Measurements from ENCODE around the gene CACNB4.
A peak's percentile ranks its signal among the peaks of the same experiment; 100 is the strongest.

The CACNB4 gene

DNA sequence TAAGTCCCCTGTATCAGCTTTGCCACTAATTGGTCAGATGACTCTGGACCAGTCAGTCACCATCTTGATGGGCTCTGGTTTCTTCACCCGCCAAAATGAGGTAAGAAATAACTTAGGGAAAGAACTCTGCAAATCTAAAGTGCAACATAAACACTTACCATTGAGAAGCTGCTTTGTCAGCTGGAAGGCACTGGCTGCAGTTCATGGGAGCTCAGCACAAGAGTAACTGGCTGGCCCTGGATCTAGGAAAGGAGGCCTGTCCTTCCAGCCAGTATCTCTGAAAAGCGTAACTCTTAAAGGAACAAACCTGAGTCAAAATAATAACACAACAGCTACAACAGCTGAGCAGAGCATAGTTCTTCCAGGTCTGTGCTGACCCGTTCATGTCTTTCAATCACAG, 123.9 kb downstream of the CACNB4 start:
- no peak for DNase-seq (ENCODE audit: low spot score)

- peak; percentile 10 for DNase-seq (ENCODE audit: low spot score)
Measured at GRCh38 chr2:151973901-151974199, 125.0 kb downstream of the CACNB4 start.

DNA sequence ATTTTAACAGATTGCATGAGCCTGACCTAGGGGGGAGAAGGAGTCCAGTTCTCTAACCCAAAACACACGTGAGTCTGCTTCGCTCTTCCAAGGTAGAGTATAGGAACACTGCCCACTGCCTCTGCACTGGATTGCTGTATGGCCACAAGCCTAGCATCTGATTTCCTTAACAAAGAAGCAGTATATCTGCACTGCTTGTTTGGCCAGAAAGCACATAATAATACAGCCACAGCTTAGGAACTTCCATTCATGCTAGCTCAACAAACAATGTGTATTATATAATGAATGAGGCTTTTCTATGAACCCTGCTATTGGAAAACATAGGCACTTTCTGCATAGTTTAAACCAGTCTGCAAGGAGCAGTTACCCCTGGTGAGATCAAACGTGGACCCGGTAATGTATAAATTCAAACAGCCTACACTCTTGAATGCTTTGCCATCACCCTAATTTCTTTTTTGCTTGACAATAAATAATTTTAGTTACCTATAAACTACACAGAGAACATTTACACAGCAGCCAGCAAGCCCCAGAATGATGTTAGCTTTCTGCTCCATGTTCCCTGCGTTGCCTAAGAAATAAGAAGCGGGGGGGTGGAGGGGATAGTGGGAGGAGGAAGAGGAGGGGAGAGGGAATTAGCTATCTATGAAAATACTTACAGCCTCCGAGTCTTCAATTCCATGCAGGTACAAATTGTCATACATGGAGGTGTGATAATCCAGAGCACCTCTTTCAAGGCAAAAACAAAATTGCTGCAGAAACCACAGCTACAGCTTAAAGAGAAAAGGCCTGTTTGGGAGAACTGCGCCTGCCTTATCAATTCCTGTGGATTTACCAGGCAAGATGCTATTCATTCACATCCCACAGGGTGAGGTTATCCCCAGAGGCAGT, 125.6 kb downstream of the CACNB4 start:
- DNase-seq (ENCODE audit: low spot score): no peak

DNA sequence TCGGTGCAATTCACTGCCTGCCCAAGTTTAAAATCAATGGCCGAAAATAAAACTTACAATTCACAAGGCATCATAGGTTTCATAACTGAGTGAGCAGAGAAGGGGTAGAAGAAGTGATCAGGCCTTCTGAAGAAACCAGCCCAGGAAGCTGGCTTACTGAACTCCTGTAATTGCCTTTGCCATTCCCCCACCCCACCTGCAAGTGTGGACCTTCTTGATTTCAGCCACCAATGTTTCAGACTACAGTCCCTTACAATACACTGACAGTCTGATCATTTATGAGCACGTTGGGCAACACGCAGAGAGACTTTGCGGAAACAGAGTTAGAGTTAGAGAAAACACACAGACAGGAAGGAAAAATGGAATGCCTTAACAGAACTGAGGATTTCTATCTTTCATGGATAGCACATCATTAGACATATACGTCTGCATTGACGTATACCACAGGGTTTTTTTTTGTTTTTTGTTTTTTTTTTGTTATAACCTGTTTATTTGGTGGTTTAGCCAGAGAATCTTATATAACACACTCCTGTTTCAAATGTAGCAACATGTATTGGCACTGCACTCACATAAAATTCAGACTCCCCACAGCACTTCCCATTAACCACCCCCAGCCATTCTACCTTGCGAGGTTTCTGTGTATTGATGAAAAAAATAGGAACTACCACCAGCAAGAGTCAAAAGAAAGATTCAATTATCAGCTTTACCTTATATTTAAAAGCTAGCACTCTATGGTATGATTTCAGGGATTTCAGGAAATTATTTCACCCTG, 126.4 kb downstream of the CACNB4 start:
- no peak for DNase-seq (ENCODE audit: low spot score)

- DNase-seq (ENCODE audit: low spot score): no peak
Measured at GRCh38 chr2:151971301-151972051, 127.4 kb downstream of the CACNB4 start.

GRCh38 chr2:151968770-151969470, 129.9 kb downstream of the CACNB4 start:
- DNase-seq (ENCODE audit: low spot score): no peak

GRCh38 chr2:151967829-151968722, 130.8 kb downstream of the CACNB4 start:
- no peak for DNase-seq (ENCODE audit: low spot score)

DNA sequence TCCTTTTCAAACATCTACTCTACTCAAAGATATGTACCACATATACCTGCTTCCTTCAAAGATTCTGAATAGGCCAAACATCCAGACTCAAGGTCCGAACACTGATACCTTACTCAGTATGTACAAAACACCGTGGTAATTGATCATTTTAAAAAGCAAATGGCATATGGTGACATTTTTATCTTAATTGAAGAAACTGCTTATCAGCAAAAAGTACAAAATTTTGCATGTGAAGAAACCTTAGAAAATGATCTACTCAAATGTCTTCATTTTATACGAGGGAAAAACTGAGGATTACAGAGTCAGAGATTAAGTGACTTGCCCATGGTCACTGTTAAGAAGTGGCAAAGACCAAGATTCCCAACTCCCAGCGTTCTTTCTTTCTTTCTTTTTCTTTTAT, 133.0 kb downstream of the CACNB4 start:
- DNase-seq (ENCODE audit: low spot score): no peak

DNA sequence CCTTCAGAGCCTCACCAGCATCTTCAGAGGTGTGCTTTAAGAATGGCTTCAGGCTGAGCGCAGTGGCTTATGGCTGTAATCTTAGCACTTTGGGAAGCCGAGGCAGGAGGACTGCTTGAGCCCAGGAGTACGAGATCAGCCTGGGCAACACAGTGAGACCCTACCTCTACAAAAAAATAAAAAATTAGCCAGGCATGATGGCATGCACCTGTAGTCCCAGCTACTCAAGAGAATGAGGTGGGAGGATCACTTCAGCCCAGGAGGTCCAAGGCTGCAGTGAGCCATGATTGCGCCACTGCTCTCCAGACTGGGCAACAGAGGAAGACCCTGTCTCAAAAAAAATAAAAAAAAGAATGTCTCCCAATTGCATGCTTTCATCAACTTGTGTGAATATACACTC, 137.3 kb downstream of the CACNB4 start:
- no peak for DNase-seq (ENCODE audit: low spot score)

- DNase-seq (ENCODE audit: low spot score): no peak
Measured at GRCh38 chr2:151959238-151959637, 139.6 kb downstream of the CACNB4 start.

DNA sequence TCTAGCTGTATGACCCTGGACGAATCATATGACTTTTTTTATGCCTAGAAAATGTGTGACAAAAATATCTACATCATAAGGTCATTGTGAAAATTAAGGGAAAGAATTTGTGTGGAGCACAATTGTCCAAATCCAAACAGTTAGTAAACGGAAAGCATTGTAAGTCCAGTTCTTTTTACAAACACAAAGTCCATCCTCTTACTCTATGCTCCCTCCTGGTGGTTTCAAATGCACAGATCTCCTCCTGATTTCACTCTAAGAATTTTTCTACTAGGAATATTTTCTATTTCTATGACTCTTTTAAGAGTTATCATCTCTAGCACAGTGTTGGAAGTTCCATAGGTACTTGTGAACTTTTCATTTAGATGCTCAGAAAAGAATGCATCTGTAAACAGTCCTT, 145.4 kb downstream of the CACNB4 start:
- no peak for DNase-seq (ENCODE audit: low spot score)

GRCh38 chr2:151952691-151953456, 146.0 kb downstream of the CACNB4 start:
- DNase-seq (ENCODE audit: low spot score): no peak

GRCh38 chr2:151947813-151948165, 151.1 kb downstream of the CACNB4 start:
- no peak for DNase-seq (ENCODE audit: low spot score)

GRCh38 chr2:151946899-151947812, 151.7 kb downstream of the CACNB4 start:
- DNase-seq (ENCODE audit: low spot score): peak; percentile 9

- no peak for DNase-seq (ENCODE audit: low spot score)
Measured at GRCh38 chr2:151946250-151946884, 152.5 kb downstream of the CACNB4 start.

- DNase-seq (ENCODE audit: low spot score): no peak
Measured at GRCh38 chr2:151945602-151946001, 153.2 kb downstream of the CACNB4 start.

- no peak for DNase-seq (ENCODE audit: low spot score)
Measured at GRCh38 chr2:151945186-151945585, 153.7 kb downstream of the CACNB4 start.

DNA sequence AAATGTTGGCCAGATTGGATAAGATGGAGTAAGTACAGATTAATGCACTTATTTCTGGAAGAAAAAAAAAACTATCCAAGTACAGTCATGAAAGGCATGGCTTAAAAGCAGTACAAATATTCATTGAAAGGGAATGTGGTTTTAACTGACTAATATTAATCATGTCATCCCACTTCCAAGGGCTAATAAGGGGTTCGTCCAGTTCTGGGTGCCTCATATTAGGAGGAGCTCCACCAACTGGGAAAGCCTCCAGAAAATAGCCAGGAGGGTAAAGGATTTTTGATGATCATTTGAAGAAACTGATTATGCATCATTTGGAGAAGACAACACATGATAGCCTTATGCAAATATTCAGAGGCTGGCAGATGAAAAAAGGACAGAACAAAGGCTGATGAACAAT, 155.4 kb downstream of the CACNB4 start:
- no peak for DNase-seq (ENCODE audit: low spot score)

Measured in AG08395 (cell line).